ENCODE data around the gene GMDS. TPM values are rescaled to one million over a fixed set of nuclear protein-coding genes. Genes with fewer than 3 reads are reported as not detected.

Gene GMDS
- total and polyA plus RNA-seq, 2 of the 8 experiments (the other 6 are each of a cell fraction or from before 2014, with no cell fraction given): 16.8 to 50.0 TPM

DNA sequence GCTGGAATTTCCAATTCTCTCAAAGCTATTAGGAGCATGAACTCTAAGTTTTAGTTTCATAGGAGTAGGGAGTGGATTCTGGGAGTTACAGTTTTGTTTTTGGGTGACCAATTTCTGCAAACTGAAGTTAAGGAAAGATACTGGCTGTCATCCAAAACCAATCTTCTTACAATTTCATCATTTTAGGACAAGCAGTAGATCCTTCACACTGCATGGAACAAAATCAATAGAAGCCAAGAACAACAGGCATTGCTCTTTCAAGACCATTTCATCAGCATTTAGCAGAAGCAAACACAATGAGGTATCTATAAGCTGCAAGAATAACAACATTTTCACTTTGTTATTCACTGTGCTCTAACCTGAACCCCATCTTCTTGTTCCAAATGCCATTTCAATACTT is 173.0 kb downstream of the GMDS start:
- Histone ChIP-seq H3K14ac (ENCODE audit: insufficient read length) (no peak overlapping the region), H3K9me3 (ENCODE audit: insufficient read depth in 2 of 2, low read depth in 1 of 2, low read length in 1 of 2) (no peaks in the 10 kb centered on the region), H4K20me1 (replicated peaks in 1 of 2; ENCODE audit: control insufficient read depth in 1 of 2, insufficient read depth in 2 of 2, low read length in 2 of 2) (peaks cover 0 to 2% of the 10 kb centered on the region in 2 experiments), H3K4me2 (ENCODE audit: insufficient read depth in 1 of 2, low read depth in 2 of 2, low read length in 2 of 2) (no peak overlapping the region), H2BK12ac (ENCODE audit: low read depth, low read length) (no peak overlapping the region), H2AK5ac (ENCODE audit: low read depth, low read length) (no peak overlapping the region), H3K27ac (ENCODE audit: low read depth, low read length) (no peak overlapping the region), H2BK20ac (ENCODE audit: low read length) (no peak overlapping the region), H2BK5ac (ENCODE audit: low read depth, low read length) (no peak overlapping the region), H3K18ac (ENCODE audit: extremely low read depth, low read length) (no peak overlapping the region), H2AFZ (ENCODE audit: low read length) (no peak overlapping the region), H2BK120ac (replicated peaks; ENCODE audit: low read depth, low read length) (no peak overlapping the region), H4K8ac (ENCODE audit: extremely low read depth, insufficient read depth, low read length) (no peak overlapping the region), H3K4me3 (ENCODE audit: extremely low read depth in 1 of 4, insufficient read depth in 2 of 4, low read depth in 3 of 4, low read length in 4 of 4) (no peak overlapping the region), H3K23ac (ENCODE audit: insufficient read length) (no peak overlapping the region), H3K23me2 (ENCODE audit: low read depth, low read length) (no peaks in the 10 kb centered on the region), H3K27me3 (replicated peaks in 1 of 4; ENCODE audit: control insufficient read depth in 3 of 4, extremely low read depth in 1 of 4, insufficient read depth in 3 of 4, low read length in 3 of 4) (no peaks in the 10 kb centered on the region), H4K91ac (replicated peaks; ENCODE audit: insufficient read length, low read length) (no peak overlapping the region), H3K79me2 (ENCODE audit: control insufficient read depth in 1 of 2, insufficient read depth in 2 of 2, low read length in 2 of 2) (no peaks in the 10 kb centered on the region), H3K79me1 (ENCODE audit: low read depth, low read length) (no peaks in the 10 kb centered on the region), H3K36me3 (ENCODE audit: control insufficient read depth in 2 of 4, insufficient read depth in 4 of 4, low read length in 3 of 4) (no peaks in the 10 kb centered on the region), H2BK15ac (ENCODE audit: low read length) (no peak overlapping the region), H3K9ac (replicated peaks in 1 of 4; ENCODE audit: extremely low read depth in 1 of 4, low read depth in 3 of 4, low read length in 3 of 4) (no peak overlapping the region), H3K4ac (replicated peaks; ENCODE audit: insufficient read length, low read depth, low read length) (no peak overlapping the region), H3K4me1 (replicated peaks in 1 of 4; ENCODE audit: control insufficient read depth in 3 of 4, insufficient read depth in 4 of 4, low read length in 3 of 4) (no peaks in the 10 kb centered on the region), H3K56ac (replicated peaks; ENCODE audit: insufficient read length, low read depth, low read length) (no peak overlapping the region), H4K5ac (ENCODE audit: insufficient read length, low read depth, low read length) (no peak overlapping the region)
- ChIA-PET CTCF (ENCODE audit: partially characterized antibody) (no interaction called here), POLR2A (ENCODE audit: partially characterized antibody) (no interaction called here)
- DNase-seq (ENCODE audit: low read depth in 1 of 2, low spot score in 2 of 2) (no peak), FAIRE-seq (no peak)
- TF ChIP-seq ZNF274 (IDR thresholded peaks at IDR 0.05; ENCODE audit: borderline replicate concordance, extremely low read depth, low read length): no peak
- no peak for TF ChIP-seq FOSL1 (IDR thresholded peaks at IDR 0.05; ENCODE audit: insufficient read depth, low read depth, low read length)
- TF ChIP-seq SIRT6 (IDR thresholded peaks at IDR 0.05; ENCODE audit: low read length): no peak
- no peak for TF ChIP-seq CEBPB (IDR thresholded peaks at IDR 0.05; ENCODE audit: low read depth, low read length)
- TF ChIP-seq, protein P1, sequence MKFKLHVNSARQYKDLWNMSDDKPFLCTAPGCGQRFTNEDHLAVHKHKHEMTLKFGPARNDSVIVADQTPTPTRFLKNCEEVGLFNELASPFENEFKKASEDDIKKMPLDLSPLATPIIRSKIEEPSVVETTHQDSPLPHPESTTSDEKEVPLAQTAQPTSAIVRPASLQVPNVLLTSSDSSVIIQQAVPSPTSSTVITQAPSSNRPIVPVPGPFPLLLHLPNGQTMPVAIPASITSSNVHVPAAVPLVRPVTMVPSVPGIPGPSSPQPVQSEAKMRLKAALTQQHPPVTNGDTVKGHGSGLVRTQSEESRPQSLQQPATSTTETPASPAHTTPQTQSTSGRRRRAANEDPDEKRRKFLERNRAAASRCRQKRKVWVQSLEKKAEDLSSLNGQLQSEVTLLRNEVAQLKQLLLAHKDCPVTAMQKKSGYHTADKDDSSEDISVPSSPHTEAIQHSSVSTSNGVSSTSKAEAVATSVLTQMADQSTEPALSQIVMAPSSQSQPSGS (IDR thresholded peaks at IDR 0.05; ENCODE audit: low read length): no peak
- no peak for TF ChIP-seq CREB1 (IDR thresholded peaks at IDR 0.05)
- TF ChIP-seq RXRA (IDR thresholded peaks at IDR 0.05; ENCODE audit: insufficient read depth, low read depth, low read length): no peak
- TF ChIP-seq HDAC2 (IDR thresholded peaks at IDR 0.05; ENCODE audit: borderline replicate concordance in 1 of 2, low read depth in 2 of 2, low read length in 2 of 2): no peak
- no peak for TF ChIP-seq JUN (IDR thresholded peaks at IDR 0.05; ENCODE audit: low read depth, low read length)
